ENCODE measurements around the gene MAN1A2.
"Not testable (repeated sequence)": the region's sequence is repeated elsewhere in the genome, so short reads cannot be mapped to it uniquely, and the experiment has no call there.

The MAN1A2 gene

DNA sequence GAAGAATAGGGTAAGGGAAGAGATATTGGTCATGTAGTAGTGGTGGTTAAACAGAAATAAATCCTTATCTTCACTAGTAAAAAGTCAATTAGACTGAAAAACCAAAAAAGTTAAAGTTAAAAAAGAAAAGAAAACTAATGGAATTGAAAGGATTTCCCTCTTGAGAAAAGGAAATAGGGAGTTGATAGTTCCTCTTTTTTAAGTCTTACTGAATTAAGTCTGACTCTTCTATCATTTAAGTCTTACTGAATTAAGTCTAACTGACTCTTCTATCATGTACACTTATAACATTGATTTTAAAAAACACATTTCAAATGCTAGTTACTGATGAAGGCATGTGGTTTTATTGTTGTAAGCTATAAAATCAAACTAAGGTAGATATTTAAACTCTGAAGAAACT lies 189.1 kb downstream of the MAN1A2 start:
- no peak for DNase-seq (ENCODE audit: low read depth in 2 of 3, low spot score in 1 of 3)

- no peak for DNase-seq (ENCODE audit: low read depth in 2 of 3, low spot score in 1 of 3)
Observed at GRCh38 chr1:117556976-117557375, 189.7 kb downstream of the MAN1A2 start.

DNA sequence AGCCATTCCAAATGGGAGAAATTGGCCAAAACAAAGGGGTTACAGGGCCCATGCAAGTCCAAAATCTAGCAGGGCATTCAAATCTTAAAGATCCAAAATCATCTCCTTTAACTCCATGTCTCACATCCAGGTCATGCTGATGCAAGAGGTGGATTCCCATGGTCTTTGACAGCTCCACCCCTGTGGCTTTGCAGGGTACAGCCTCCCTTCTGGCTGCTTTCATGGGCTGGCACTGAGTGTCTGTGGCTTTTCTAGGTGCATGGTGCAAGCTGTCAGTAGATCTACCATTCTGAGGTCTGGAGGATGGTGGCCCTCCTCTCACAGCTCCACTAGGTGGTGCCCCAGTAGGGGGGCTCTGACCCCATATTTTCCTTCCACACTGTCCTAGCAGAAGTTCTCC lies 191.2 kb downstream of the MAN1A2 start:
- not testable (repeated sequence) for DNase-seq (ENCODE audit: low read depth in 2 of 3, low spot score in 1 of 3)

- DNase-seq (ENCODE audit: low read depth in 2 of 3, low spot score in 1 of 3): no peak
Observed at GRCh38 chr1:117559139-117559538, 191.9 kb downstream of the MAN1A2 start.

- DNase-seq (ENCODE audit: low read depth in 2 of 3, low spot score in 1 of 3): no peak
Observed at GRCh38 chr1:117559985-117560384, 192.7 kb downstream of the MAN1A2 start.

DNA sequence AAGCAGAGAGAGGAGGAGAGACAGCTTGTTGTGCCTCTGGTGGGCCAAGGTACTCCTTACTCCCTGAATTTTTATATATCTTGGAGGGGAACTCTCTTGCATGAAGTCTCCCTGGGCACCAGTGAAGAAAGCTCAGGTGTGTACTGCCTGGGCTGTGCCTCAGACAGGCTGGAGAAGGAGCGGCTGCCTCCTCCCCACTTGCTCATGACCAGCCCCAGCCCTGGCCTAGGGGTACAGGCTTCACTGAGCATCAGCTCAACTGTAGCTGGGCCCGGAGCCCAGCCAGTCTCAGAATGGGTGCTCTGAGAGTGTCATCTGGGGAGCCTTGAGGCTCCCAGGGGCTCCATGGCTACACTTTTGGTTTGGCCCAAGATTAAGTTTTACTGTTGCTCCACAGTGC lies 193.8 kb downstream of the MAN1A2 start:
- no peak for DNase-seq (ENCODE audit: low read depth in 2 of 3, low spot score in 1 of 3)

- DNase-seq (ENCODE audit: low read depth in 2 of 3, low spot score in 1 of 3): no peak
Observed at GRCh38 chr1:117561551-117561950, 194.3 kb downstream of the MAN1A2 start.

GRCh38 chr1:117562581-117563491 lies 195.6 kb downstream of the MAN1A2 start:
- DNase-seq (ENCODE audit: low read depth in 2 of 3, low spot score in 1 of 3): no peak

- no peak for DNase-seq (ENCODE audit: low read depth in 2 of 3, low spot score in 1 of 3)
Observed at GRCh38 chr1:117563492-117563875, 196.2 kb downstream of the MAN1A2 start.

- DNase-seq (ENCODE audit: low read depth in 2 of 3, low spot score in 1 of 3): no peak
Observed at GRCh38 chr1:117564227-117565075, 197.2 kb downstream of the MAN1A2 start.

DNA sequence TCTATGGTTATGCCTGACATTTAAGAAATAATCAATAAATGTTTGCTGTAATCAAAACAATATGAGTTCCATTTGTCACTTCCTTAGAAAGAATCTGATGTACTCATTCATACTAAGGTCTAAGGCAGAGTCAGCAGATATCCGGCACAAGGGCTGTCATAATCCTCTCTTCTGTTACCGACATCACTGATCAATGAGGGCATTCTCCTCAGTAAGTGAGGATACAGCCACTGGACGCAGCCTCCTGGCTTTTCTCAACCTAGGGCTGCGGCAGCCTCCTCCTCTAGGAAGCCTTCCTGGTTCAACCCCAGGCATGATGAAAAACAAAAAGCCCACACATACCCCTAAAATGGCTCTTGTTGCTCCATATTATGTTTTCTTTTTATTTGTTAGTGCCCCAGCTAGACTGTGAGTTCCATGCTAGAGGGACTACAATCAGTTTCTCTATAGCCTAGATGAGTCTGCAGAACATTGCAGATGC lies 197.9 kb downstream of the MAN1A2 start:
- no peak for DNase-seq (ENCODE audit: low read depth in 2 of 3, low spot score in 1 of 3)

DNA sequence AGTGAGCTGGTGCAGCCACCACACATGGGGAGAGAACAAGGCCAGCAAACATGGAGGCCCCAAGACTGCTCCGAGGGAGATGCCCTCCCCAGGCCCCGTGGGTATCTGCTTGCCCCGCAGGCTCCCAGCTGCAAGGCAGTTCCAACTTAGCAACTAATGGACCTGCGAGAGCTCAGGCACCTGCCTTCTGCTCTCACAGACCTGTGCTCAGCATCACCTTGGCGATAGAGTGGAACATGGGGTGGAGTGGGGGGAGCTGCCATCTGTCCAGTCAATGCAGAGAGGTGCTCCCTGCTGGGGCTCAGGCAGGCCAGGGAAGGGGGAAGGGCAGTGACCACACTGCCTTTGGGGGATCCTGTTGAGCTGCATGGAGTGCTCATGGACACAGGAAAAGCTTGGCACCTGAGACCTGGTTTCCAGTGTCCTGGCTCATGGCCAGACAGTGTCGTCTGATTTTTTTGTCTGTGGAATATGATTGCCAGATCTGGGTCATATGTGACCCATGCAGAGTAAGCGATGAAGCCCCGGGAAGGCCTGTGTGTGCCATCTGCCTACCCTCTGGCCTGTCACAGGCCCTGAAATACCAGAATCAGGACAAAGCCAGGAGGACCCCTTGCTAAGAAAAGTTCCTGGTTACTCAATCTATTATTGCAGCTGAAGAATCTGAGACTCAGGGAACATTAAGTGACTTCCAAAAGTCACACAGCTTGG lies 198.7 kb downstream of the MAN1A2 start:
- no peak for DNase-seq (ENCODE audit: low read depth in 2 of 3, low spot score in 1 of 3)

DNA sequence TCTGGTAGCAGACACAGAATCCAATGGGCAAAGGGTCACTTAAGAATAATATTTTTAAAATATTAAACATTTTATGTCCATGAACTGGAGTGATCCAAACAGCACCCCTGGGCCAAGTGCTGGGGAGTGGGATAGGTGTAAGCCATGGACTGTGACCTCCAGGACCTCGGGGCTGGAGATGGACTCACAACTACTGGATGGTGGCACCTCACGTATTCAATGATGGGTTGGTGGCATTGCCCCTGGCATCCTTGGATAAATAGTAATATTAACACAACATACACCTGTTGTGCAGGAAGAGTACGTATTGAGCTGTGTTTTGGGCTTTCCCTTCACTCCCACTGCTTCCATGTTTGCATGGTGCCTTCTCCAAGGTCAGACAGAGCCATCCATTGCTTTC lies 199.3 kb downstream of the MAN1A2 start:
- no peak for DNase-seq (ENCODE audit: low read depth in 2 of 3, low spot score in 1 of 3)

GRCh38 chr1:117567435-117567834 lies 200.2 kb downstream of the MAN1A2 start:
- DNase-seq (ENCODE audit: low read depth in 2 of 3, low spot score in 1 of 3): no peak

- no peak for DNase-seq (ENCODE audit: low read depth in 2 of 3, low spot score in 1 of 3)
Observed at GRCh38 chr1:117567976-117568375, 200.7 kb downstream of the MAN1A2 start.

DNA sequence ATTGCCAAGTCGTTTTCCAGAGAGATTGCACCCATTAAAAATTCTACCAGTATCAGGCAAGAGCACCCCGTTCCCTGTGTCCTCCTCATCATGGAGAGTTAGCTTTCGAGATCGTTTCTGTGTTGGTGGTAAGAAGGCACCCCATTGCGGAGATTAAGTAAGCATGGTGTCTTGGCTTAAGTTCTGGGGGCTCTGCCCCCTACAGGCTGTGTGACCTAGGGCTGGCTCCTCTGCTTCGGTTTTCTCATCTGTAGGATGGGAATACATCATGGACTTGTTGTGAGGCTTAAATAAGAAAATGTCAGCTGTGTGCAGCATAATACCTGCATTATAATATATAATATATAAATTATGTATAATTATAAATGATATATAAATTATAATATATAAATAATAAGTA lies 201.8 kb downstream of the MAN1A2 start:
- no peak for DNase-seq (ENCODE audit: low read depth in 2 of 3, low spot score in 1 of 3)

DNA sequence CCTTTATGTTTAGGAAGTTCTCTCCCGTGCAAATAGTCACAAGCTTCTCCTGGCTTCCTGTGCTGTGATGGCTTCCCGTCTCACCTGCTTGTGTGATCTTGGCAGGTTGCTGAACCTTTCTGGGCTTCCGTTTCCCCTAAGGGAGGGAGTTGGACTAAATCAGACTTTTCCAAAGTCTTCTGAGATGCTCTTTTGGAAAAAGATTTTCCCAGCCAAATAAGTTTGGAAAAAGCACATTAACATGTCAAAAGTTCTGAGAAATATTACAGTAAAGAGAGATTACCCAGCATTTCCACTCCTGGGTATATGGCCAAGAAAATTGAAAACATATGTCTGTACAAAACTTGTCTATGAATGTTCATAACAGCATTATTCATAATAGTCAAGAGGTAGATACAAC lies 202.6 kb downstream of the MAN1A2 start:
- no peak for DNase-seq (ENCODE audit: low read depth in 2 of 3, low spot score in 1 of 3)

GRCh38 chr1:117570988-117571409 lies 203.8 kb downstream of the MAN1A2 start:
- no peak for DNase-seq (ENCODE audit: low read depth in 2 of 3, low spot score in 1 of 3)

GRCh38 chr1:117571496-117571895 lies 204.2 kb downstream of the MAN1A2 start:
- DNase-seq (ENCODE audit: low read depth in 2 of 3, low spot score in 1 of 3): no peak

GRCh38 chr1:117572546-117572945 lies 205.3 kb downstream of the MAN1A2 start:
- DNase-seq (ENCODE audit: low read depth in 2 of 3, low spot score in 1 of 3): no peak

GRCh38 chr1:117573386-117574023 lies 206.3 kb downstream of the MAN1A2 start:
- no peak for DNase-seq (ENCODE audit: low read depth in 2 of 3, low spot score in 1 of 3)

Data from stimulated activated CD4-positive, alpha-beta T cell treated with anti-CD3 and anti-CD28 coated beads, Interleukin-12 subunit alpha, Interleukin-12 subunit beta, amount 100 ng/mL, for 48 hours (primary cell).